MCF 10A (cell line): ENCODE data around the gene GSK3B. TPM values are rescaled to one million over a fixed set of nuclear protein-coding genes. Genes with fewer than 3 reads are reported as not detected.

Source experiments
- BruUV-seq: library from RNA; stranded (reverse); fragments of 400-500 nt; replicated peaks from 2 replicates; lab custom pipeline; 2021; lab: Mats Ljungman, UMichigan
- CTCF ChIA-PET: fragments of 300-600 bp; sonication (Branson Sonifier 250); formaldehyde crosslinking; extraction: SDS; loops from one replicate; lab custom pipeline; 2021; ENCODE audit warnings: antibody characterized with exemption, inconsistent platforms; lab: Yijun Ruan, JAX
- POLR2A ChIA-PET: fragments of 300-600, 350-650 bp; sonication (Branson Sonifier 250); formaldehyde crosslinking; extraction: SDS; loops from one replicate; lab custom pipeline; 2020; ENCODE audit warnings: antibody characterized with exemption, inconsistent platforms; lab: Yijun Ruan, JAX
- DNase-seq: peaks from one replicate; pipeline ENCODE4 v3.0.0-alpha.2; 2018; ENCODE audit not compliant: unreplicated experiment
- H3K27ac Mint-ChIP-seq: one replicate; pipeline ENCODE4 v1.8.0; 2022; ENCODE audit warnings: mild to moderate bottlenecking, low read depth, mixed read lengths; ENCODE audit not compliant: unreplicated experiment
- H3K27me3 Mint-ChIP-seq: one replicate; pipeline ENCODE4 v1.8.0; 2022; ENCODE audit warnings: mixed read lengths; ENCODE audit not compliant: insufficient read depth, unreplicated experiment
- H3K36me3 Mint-ChIP-seq: one replicate; pipeline ENCODE4 v1.8.0; 2022; ENCODE audit warnings: mild to moderate bottlenecking, moderate library complexity, mixed read lengths; ENCODE audit not compliant: insufficient read depth, unreplicated experiment
- H3K4me1 Mint-ChIP-seq: one replicate; pipeline ENCODE4 v1.8.0; 2022; ENCODE audit warnings: mixed read lengths; ENCODE audit not compliant: insufficient read depth, unreplicated experiment
- H3K4me3 Mint-ChIP-seq: one replicate; pipeline ENCODE4 v1.8.0; 2022; ENCODE audit warnings: mild to moderate bottlenecking, moderate library complexity, mixed read lengths; ENCODE audit not compliant: unreplicated experiment
- H3K9me3 Mint-ChIP-seq: one replicate; pipeline ENCODE4 v1.8.0; 2022; ENCODE audit warnings: mixed read lengths; ENCODE audit not compliant: unreplicated experiment
- intact Hi-C: fragments of 100-400 bp; cut with micrococcal nuclease; formaldehyde crosslinking; loops from 2 replicates; pipeline ENCODE4 v1.14.1; 2022
- total RNA-seq: library from RNA; stranded (reverse); gene quantifications from 2 replicates; pipeline ENCODE4 v1.2.3, GENCODE V29; 2022
- TF ChIP-seq, protein P1 (sequence below): fragments of 200-600 bp; IDR thresholded peaks from one replicate; pipeline ENCODE4 v1.8.0; 2022; ENCODE audit warnings: antibody characterized with exemption, mild to moderate bottlenecking; ENCODE audit not compliant: unreplicated experiment

GSK3B gene
- total RNA-seq, 1 experiment from 2014 or later = 71.5 TPM

DNA sequence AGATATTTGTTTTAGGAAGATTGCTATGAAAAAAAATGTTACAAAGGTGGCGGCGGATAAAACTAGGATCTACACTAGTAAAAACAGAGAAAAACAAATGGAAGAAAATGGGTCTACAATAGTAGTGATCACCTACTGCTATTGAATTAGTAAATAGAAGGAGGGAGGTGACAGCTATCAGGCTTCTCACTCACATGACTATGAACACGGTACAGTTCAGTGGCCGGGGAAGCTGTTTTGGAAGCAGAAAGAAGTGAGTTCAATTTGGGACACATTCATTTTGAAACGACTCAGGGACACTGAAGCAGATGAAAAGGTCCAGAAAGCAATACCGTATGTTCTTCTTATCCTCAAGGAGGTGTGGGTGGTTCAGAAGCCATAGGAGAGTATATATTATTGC lies 138.3 kb downstream of the GSK3B start:
- peaks cover 6% of the 10 kb centered on the region for H3K4me1 Mint-ChIP-seq
- ChIA-PET POLR2A (interaction anchor here (1.3 kb wide), 1 partner anchor 139 kb away, joined by 3 read pairs; the partner anchor contains the start of gene GSK3B), CTCF (interaction anchor here (1.2 kb wide), 1 partner anchor 63 kb away, joined by 3 read pairs; no protein-coding TSS in a partner anchor)
- intact Hi-C loops = no loop called here
- TF ChIP-seq, protein P1, sequence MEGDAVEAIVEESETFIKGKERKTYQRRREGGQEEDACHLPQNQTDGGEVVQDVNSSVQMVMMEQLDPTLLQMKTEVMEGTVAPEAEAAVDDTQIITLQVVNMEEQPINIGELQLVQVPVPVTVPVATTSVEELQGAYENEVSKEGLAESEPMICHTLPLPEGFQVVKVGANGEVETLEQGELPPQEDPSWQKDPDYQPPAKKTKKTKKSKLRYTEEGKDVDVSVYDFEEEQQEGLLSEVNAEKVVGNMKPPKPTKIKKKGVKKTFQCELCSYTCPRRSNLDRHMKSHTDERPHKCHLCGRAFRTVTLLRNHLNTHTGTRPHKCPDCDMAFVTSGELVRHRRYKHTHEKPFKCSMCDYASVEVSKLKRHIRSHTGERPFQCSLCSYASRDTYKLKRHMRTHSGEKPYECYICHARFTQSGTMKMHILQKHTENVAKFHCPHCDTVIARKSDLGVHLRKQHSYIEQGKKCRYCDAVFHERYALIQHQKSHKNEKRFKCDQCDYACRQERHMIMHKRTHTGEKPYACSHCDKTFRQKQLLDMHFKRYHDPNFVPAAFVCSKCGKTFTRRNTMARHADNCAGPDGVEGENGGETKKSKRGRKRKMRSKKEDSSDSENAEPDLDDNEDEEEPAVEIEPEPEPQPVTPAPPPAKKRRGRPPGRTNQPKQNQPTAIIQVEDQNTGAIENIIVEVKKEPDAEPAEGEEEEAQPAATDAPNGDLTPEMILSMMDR = no peak
- no peak overlapping the region for H3K27ac Mint-ChIP-seq
- no peaks in the 10 kb centered on the region for H3K9me3 Mint-ChIP-seq
- no peak for DNase-seq
- no TSS peak for BruUV-seq
- H3K27me3 Mint-ChIP-seq = no peaks in the 10 kb centered on the region
- H3K36me3 Mint-ChIP-seq = no peaks in the 10 kb centered on the region
- H3K4me3 Mint-ChIP-seq = no peak overlapping the region

DNA sequence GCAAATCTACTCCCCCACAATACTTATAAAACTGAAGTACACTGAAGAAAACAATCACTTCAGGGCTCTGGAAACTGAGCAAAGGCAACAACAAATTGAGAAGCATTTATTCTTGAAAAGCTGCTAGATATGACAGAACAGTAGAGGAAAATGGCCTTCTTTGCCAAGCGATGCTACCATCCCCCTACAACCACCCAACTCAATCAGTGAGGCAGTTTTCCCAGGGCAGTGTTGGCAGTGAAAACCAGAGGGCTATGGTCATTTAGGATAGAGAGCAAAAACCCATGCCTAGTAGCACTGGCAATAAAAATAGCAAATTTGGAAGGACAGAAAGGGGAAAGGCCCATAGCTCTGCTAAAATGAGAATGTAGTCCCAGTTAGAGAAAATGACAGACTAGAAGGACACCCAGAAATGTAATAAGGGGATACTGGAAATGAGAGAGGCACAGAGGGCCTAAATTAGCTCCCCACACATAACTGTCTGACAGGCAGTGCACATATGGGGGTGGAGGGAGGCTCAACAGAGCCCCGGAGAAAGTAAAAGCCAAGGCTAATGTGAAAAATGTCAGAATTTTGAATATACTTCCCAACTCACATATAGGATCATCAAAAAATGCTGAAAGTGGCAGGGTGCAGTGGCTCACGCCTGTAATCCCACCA lies 143.5 kb downstream of the GSK3B start:
- Mint-ChIP-seq H3K27ac (no peak overlapping the region), H3K4me3 (no peak overlapping the region), H3K36me3 (peaks cover 5% of the 10 kb centered on the region), H3K4me1 (peaks cover 7% of the 10 kb centered on the region), H3K9me3 (no peaks in the 10 kb centered on the region), H3K27me3 (no peaks in the 10 kb centered on the region)
- ChIA-PET CTCF (interaction anchor here (0.6 kb wide), 1 partner anchor 791 kb away, joined by 3 read pairs; the partner anchor contains the start of genes GTF2E1 and RABL3), POLR2A (interaction anchor here (0.5 to 0.7 kb wide), 2 partner anchors 12 to 400 kb away, joined by 3 read pairs; no protein-coding TSS in a partner anchor)
- intact Hi-C loops = no loop called here
- no TSS peak for BruUV-seq
- TF ChIP-seq, protein P1 = no peak
- no peak for DNase-seq

DNA sequence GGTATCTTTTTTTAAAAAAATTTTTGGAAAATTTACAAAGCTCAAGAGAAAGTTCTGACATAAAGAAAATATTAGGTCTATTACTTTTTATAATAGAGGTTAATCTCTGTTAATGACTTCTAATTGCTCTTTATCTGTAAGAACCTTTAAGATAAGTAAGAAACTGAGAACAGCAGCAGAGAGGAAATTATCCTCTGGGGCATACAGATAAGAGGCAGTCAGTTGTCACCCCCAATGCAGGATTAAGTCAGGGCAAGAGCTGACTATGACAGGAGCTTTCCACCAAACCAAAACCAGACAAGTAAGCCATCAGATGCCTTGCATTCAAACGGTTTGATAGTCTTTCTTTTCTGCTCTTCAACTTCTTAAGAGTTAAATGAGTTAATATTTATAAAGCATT lies 149.0 kb downstream of the GSK3B start:
- no peaks in the 10 kb centered on the region for H3K9me3 Mint-ChIP-seq
- no peak overlapping the region for H3K27ac Mint-ChIP-seq
- no peaks in the 10 kb centered on the region for H3K27me3 Mint-ChIP-seq

DNA sequence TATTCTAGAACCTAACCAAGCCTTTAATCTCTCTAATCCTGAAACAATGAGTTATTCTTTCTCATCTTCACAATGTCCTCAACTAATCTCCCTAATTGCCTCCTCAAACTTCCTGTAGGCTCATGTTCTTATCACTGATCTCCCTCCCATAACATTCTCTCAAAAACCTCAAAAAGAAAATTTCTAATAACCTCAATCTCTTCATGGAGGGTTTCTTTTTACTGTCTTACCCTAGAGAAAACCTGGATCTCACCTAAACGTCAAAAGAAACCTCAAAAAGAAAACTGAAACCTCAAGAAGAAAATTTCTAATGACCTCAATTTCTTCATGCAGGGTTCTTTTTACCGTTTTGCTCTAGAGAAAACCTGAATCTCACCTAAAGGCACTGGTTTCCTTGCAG lies 150.2 kb downstream of the GSK3B start:
- BruUV-seq = no TSS peak
- Mint-ChIP-seq H3K36me3 (peaks cover 13% of the 10 kb centered on the region), H3K4me3 (no peak overlapping the region), H3K4me1 (peaks cover 14% of the 10 kb centered on the region), H3K9me3 (no peaks in the 10 kb centered on the region), H3K27me3 (no peaks in the 10 kb centered on the region), H3K27ac (no peak overlapping the region)
- TF ChIP-seq, protein P1 = no peak
- ChIA-PET POLR2A (no interaction called here), CTCF (no interaction called here)
- intact Hi-C loops = no loop called here
- DNase-seq = no peak

More for the DNA sequence above, 149.0 kb downstream of the GSK3B start:
- no peak for DNase-seq
- intact Hi-C loops = no loop called here
- TF ChIP-seq, protein P1 = no peak
- ChIA-PET CTCF (no interaction called here), POLR2A (no interaction called here)
- BruUV-seq = no TSS peak
- Mint-ChIP-seq H3K4me1 (peaks cover 8% of the 10 kb centered on the region), H3K4me3 (no peak overlapping the region), H3K36me3 (peaks cover 13% of the 10 kb centered on the region)
